ENCODE measurements around the gene BIRC6.

BIRC6 gene

DNA sequence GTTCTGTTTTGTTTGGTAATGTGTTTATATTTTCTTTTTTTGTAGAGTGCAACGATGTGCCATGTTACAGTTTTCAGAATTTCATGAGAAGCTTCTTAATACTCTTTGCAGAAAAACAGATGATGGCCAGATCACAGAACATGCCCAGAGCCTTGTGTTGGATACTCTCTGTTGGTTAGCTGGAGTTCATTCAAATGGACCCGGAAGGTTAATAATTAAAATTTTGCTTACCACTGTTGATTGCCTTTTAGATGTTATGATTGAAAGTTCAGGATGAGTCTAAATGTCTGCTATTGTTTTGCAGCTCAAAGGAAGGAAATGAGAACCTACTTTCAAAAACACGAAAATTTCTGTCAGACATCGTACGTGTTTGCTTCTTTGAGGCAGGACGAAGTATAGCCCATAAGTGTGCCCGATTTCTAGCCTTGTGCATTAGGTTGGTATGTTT is 85.2 kb downstream of the BIRC6 start:
- TF ChIP-seq BACH2 (CRISPR knock-in tag; IDR thresholded peaks at IDR 0.05; ENCODE audit: borderline replicate concordance) (no peak), ESRRG (CRISPR knock-in tag; IDR thresholded peaks at IDR 0.05) (no peak), POU6F1 (CRISPR knock-in tag; IDR thresholded peaks at IDR 0.05; ENCODE audit: borderline replicate concordance, low read depth) (no peak), OSR1 (CRISPR knock-in tag; IDR thresholded peaks at IDR 0.05) (no peak), CREB5 (CRISPR knock-in tag; IDR thresholded peaks at IDR 0.05; ENCODE audit: low read depth) (no peak), ZC3H10 (CRISPR knock-in tag; IDR thresholded peaks at IDR 0.05) (no peak), TCF4 (CRISPR knock-in tag; IDR thresholded peaks at IDR 0.05; ENCODE audit: borderline replicate concordance) (no peak), ZNF70 (CRISPR knock-in tag; IDR thresholded peaks at IDR 0.05) (no peak)
- TF ChIP-seq, protein P1, sequence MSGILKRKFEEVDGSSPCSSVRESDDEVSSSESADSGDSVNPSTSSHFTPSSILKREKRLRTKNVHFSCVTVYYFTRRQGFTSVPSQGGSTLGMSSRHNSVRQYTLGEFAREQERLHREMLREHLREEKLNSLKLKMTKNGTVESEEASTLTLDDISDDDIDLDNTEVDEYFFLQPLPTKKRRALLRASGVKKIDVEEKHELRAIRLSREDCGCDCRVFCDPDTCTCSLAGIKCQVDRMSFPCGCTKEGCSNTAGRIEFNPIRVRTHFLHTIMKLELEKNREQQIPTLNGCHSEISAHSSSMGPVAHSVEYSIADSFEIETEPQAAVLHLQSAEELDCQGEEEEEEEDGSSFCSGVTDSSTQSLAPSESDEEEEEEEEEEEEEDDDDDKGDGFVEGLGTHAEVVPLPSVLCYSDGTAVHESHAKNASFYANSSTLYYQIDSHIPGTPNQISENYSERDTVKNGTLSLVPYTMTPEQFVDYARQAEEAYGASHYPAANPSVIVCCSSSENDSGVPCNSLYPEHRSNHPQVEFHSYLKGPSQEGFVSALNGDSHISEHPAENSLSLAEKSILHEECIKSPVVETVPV (CRISPR knock-in tag; IDR thresholded peaks at IDR 0.05), result no peak
- ATAC-seq, result no peak

GRCh38 chr2:32446369-32446768 is 89.5 kb downstream of the BIRC6 start:
- no peak for TF ChIP-seq PPARA (CRISPR knock-in tag; IDR thresholded peaks at IDR 0.05; ENCODE audit: borderline replicate concordance)
- TF ChIP-seq, protein P2, sequence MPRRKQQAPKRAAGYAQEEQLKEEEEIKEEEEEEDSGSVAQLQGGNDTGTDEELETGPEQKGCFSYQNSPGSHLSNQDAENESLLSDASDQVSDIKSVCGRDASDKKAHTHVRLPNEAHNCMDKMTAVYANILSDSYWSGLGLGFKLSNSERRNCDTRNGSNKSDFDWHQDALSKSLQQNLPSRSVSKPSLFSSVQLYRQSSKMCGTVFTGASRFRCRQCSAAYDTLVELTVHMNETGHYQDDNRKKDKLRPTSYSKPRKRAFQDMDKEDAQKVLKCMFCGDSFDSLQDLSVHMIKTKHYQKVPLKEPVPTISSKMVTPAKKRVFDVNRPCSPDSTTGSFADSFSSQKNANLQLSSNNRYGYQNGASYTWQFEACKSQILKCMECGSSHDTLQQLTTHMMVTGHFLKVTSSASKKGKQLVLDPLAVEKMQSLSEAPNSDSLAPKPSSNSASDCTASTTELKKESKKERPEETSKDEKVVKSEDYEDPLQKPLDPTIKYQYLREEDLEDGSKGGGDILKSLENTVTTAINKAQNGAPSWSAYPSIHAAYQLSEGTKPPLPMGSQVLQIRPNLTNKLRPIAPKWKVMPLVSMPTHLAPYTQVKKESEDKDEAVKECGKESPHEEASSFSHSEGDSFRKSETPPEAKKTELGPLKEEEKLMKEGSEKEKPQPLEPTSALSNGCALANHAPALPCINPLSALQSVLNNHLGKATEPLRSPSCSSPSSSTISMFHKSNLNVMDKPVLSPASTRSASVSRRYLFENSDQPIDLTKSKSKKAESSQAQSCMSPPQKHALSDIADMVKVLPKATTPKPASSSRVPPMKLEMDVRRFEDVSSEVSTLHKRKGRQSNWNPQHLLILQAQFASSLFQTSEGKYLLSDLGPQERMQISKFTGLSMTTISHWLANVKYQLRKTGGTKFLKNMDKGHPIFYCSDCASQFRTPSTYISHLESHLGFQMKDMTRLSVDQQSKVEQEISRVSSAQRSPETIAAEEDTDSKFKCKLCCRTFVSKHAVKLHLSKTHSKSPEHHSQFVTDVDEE (CRISPR knock-in tag; IDR thresholded peaks at IDR 0.05), result no peak
- TF ChIP-seq ZC3H10 (CRISPR knock-in tag; IDR thresholded peaks at IDR 0.05), result no peak
- no peak for TF ChIP-seq CSDC2 (CRISPR knock-in tag; IDR thresholded peaks at IDR 0.05)
- TF ChIP-seq OSR1 (CRISPR knock-in tag; IDR thresholded peaks at IDR 0.05), result no peak
- ATAC-seq, result no peak

DNA sequence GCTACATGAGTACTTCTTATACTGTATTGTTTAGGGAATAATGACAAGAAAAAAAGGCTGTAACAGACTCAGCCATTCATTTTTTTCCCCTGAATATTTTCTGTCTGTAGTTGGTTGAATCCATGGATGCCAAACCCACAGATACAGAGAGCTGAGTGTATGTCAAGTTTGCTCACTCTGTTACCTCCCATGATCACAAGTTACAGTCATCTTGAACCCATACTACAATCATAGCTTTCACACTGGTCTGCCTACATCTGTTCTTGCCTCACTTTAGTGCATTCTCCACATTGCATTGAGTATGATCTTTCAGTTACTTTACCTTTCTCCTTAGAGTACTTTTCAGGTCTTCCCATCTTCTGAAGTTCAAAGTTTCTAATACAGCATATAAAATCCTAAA is 94.0 kb downstream of the BIRC6 start:
- TF ChIP-seq ZNF565 (CRISPR knock-in tag; conservative IDR thresholded peaks at IDR 0.05; ENCODE audit: low read depth), result no peak
- TF ChIP-seq TCF4 (CRISPR knock-in tag; IDR thresholded peaks at IDR 0.05; ENCODE audit: borderline replicate concordance), result no peak
- no peak for TF ChIP-seq ZFP30 (CRISPR knock-in tag; IDR thresholded peaks at IDR 0.05)
- TF ChIP-seq ESRRG (CRISPR knock-in tag; IDR thresholded peaks at IDR 0.05), result no peak
- no peak for TF ChIP-seq GLIS3 (CRISPR knock-in tag; IDR thresholded peaks at IDR 0.05)
- TF ChIP-seq TOX (CRISPR knock-in tag; IDR thresholded peaks at IDR 0.05; ENCODE audit: borderline replicate concordance), result no peak
- no peak for ATAC-seq

GRCh38 chr2:32452338-32453064 is 95.7 kb downstream of the BIRC6 start:
- ATAC-seq, result no peak
- TF ChIP-seq CSDC2 (CRISPR knock-in tag; IDR thresholded peaks at IDR 0.05), result no peak
- no peak for TF ChIP-seq ISL1 (CRISPR knock-in tag; IDR thresholded peaks at IDR 0.05)
- no peak for TF ChIP-seq TCF4 (CRISPR knock-in tag; IDR thresholded peaks at IDR 0.05; ENCODE audit: borderline replicate concordance)
- TF ChIP-seq GLIS3 (CRISPR knock-in tag; IDR thresholded peaks at IDR 0.05), result no peak
- TF ChIP-seq OSR1 (CRISPR knock-in tag; IDR thresholded peaks at IDR 0.05), result no peak
- TF ChIP-seq, protein P1 (CRISPR knock-in tag; IDR thresholded peaks at IDR 0.05), result no peak
- TF ChIP-seq, protein P2 (CRISPR knock-in tag; IDR thresholded peaks at IDR 0.05), result no peak
- TF ChIP-seq ARNTL (CRISPR knock-in tag; IDR thresholded peaks at IDR 0.05; ENCODE audit: borderline replicate concordance, low read depth), result no peak
- no peak for TF ChIP-seq POU6F1 (CRISPR knock-in tag; IDR thresholded peaks at IDR 0.05; ENCODE audit: borderline replicate concordance, low read depth)
- TF ChIP-seq BACH2 (CRISPR knock-in tag; IDR thresholded peaks at IDR 0.05; ENCODE audit: borderline replicate concordance), result no peak
- TF ChIP-seq ZFP3 (CRISPR knock-in tag; IDR thresholded peaks at IDR 0.05), result no peak
- TF ChIP-seq ZNF565 (CRISPR knock-in tag; conservative IDR thresholded peaks at IDR 0.05; ENCODE audit: low read depth), result no peak

All from SK-N-SH treated with all-trans-retinoic acid at 6 μM for 48 hours (cell line).